Measurements from ENCODE around the gene PGLYRP4.

PGLYRP4 gene

GRCh38 chr1:153386500-153386901, 37.9 kb upstream of the PGLYRP4 start:
- no peak overlapping the region for H3K9ac ChIP-seq (ENCODE audit: low read length)
- H3K4me2 ChIP-seq (ENCODE audit: low read depth, low read length) = no peak overlapping the region
- no peak overlapping the region for H3K4me3 ChIP-seq (ENCODE audit: low read length)
- no peaks in the 10 kb centered on the region for H3F3A ChIP-seq (ENCODE audit: insufficient read depth, low read length)
- no peak overlapping the region for H3K27ac ChIP-seq (ENCODE audit: low read length)
- H3K36me3 ChIP-seq (replicated peaks; ENCODE audit: insufficient read depth, low read length) = no peaks in the 10 kb centered on the region
- H4K20me1 ChIP-seq (ENCODE audit: insufficient read depth, low read length) = no peaks in the 10 kb centered on the region
- H3K9me2 ChIP-seq (replicated peaks; ENCODE audit: insufficient read depth, low read length) = no peaks in the 10 kb centered on the region
- no peaks in the 10 kb centered on the region for H3K4me1 ChIP-seq (ENCODE audit: low read length)
- H2AFZ ChIP-seq (ENCODE audit: low read length) = no peak overlapping the region
- no peaks in the 10 kb centered on the region for H3K9me3 ChIP-seq (replicated peaks; ENCODE audit: insufficient read depth, low read length)
- TF ChIP-seq EZH2 (optimal IDR thresholded peaks at IDR 0.05; ENCODE audit: low read depth, low read length) (no peak), EZH2phosphoT487 (IDR thresholded peaks at IDR 0.05; ENCODE audit: low read length) (no peak)
- TF ChIP-seq, protein P1, sequence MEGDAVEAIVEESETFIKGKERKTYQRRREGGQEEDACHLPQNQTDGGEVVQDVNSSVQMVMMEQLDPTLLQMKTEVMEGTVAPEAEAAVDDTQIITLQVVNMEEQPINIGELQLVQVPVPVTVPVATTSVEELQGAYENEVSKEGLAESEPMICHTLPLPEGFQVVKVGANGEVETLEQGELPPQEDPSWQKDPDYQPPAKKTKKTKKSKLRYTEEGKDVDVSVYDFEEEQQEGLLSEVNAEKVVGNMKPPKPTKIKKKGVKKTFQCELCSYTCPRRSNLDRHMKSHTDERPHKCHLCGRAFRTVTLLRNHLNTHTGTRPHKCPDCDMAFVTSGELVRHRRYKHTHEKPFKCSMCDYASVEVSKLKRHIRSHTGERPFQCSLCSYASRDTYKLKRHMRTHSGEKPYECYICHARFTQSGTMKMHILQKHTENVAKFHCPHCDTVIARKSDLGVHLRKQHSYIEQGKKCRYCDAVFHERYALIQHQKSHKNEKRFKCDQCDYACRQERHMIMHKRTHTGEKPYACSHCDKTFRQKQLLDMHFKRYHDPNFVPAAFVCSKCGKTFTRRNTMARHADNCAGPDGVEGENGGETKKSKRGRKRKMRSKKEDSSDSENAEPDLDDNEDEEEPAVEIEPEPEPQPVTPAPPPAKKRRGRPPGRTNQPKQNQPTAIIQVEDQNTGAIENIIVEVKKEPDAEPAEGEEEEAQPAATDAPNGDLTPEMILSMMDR (IDR thresholded peaks at IDR 0.05; ENCODE audit: low read length) = no peak
- no peaks in the 10 kb centered on the region for H3K79me2 ChIP-seq (ENCODE audit: low read length)
- DNase-seq = no peak
- 0 out of 2 replicates have a peak, but pooled peaks cover 5% of the 10 kb centered on the region for H3K27me3 ChIP-seq (replicated peaks; ENCODE audit: insufficient read depth, low read length)

GRCh38 chr1:153384958-153385580, 36.4 kb upstream of the PGLYRP4 start:
- H3K9me2 ChIP-seq (replicated peaks; ENCODE audit: insufficient read depth, low read length) = no peaks in the 10 kb centered on the region
- no peak overlapping the region for H3K4me3 ChIP-seq (ENCODE audit: low read length)
- no peak for DNase-seq
- TF ChIP-seq EZH2phosphoT487 (IDR thresholded peaks at IDR 0.05; ENCODE audit: low read length) = no peak
- TF ChIP-seq, protein P1 (IDR thresholded peaks at IDR 0.05; ENCODE audit: low read length) = no peak
- no peak for TF ChIP-seq EZH2 (optimal IDR thresholded peaks at IDR 0.05; ENCODE audit: low read depth, low read length)
- H3F3A ChIP-seq (ENCODE audit: insufficient read depth, low read length) = no peaks in the 10 kb centered on the region
- H3K4me1 ChIP-seq (ENCODE audit: low read length) = no peaks in the 10 kb centered on the region
- no peaks in the 10 kb centered on the region for H3K79me2 ChIP-seq (ENCODE audit: low read length)
- H3K9ac ChIP-seq (ENCODE audit: low read length) = no peak overlapping the region
- H3K27ac ChIP-seq (ENCODE audit: low read length) = no peak overlapping the region
- H4K20me1 ChIP-seq (ENCODE audit: insufficient read depth, low read length) = no peaks in the 10 kb centered on the region
- H3K4me2 ChIP-seq (ENCODE audit: low read depth, low read length) = no peak overlapping the region
- no peaks in the 10 kb centered on the region for H3K36me3 ChIP-seq (replicated peaks; ENCODE audit: insufficient read depth, low read length)
- H3K27me3 ChIP-seq (replicated peaks; ENCODE audit: insufficient read depth, low read length) = 0 out of 2 replicates have a peak, but pooled peaks cover 3% of the 10 kb centered on the region
- no peak overlapping the region for H2AFZ ChIP-seq (ENCODE audit: low read length)
- no peaks in the 10 kb centered on the region for H3K9me3 ChIP-seq (replicated peaks; ENCODE audit: insufficient read depth, low read length)

- no peaks in the 10 kb centered on the region for H3K27me3 ChIP-seq (replicated peaks; ENCODE audit: insufficient read depth, low read length)
- no peak overlapping the region for H3K4me2 ChIP-seq (ENCODE audit: low read depth, low read length)
- no peaks in the 10 kb centered on the region for H3K36me3 ChIP-seq (replicated peaks; ENCODE audit: insufficient read depth, low read length)
Measured at GRCh38 chr1:153380711-153381110, 32.1 kb upstream of the PGLYRP4 start.

More at GRCh38 chr1:153380711-153381110, 32.1 kb upstream of the PGLYRP4 start:
- Histone ChIP-seq H3K9ac (ENCODE audit: low read length) (no peak overlapping the region), H3F3A (ENCODE audit: insufficient read depth, low read length) (no peaks in the 10 kb centered on the region), H3K4me3 (ENCODE audit: low read length) (no peak overlapping the region), H3K27ac (ENCODE audit: low read length) (no peak overlapping the region), H3K9me2 (replicated peaks; ENCODE audit: insufficient read depth, low read length) (no peaks in the 10 kb centered on the region), H2AFZ (ENCODE audit: low read length) (no peak overlapping the region), H3K4me1 (ENCODE audit: low read length) (no peaks in the 10 kb centered on the region), H3K9me3 (replicated peaks; ENCODE audit: insufficient read depth, low read length) (no peaks in the 10 kb centered on the region), H4K20me1 (ENCODE audit: insufficient read depth, low read length) (no peaks in the 10 kb centered on the region), H3K79me2 (ENCODE audit: low read length) (no peaks in the 10 kb centered on the region)
- TF ChIP-seq EZH2 (optimal IDR thresholded peaks at IDR 0.05; ENCODE audit: low read depth, low read length) = no peak
- TF ChIP-seq, protein P1 (IDR thresholded peaks at IDR 0.05; ENCODE audit: low read length) = no peak
- TF ChIP-seq EZH2phosphoT487 (IDR thresholded peaks at IDR 0.05; ENCODE audit: low read length) = no peak
- DNase-seq = no peak
